GM21619 (cell line): Measurements from ENCODE around the gene TBXAS1.

Source experiments
- ATAC-seq: cut with Tn5 transposase; IDR thresholded peaks from one replicate; pipeline ENCODE4 v1.9.1; 2021; ENCODE audit not compliant: unreplicated experiment

Gene TBXAS1

GRCh38 chr7:139829025-139829774 lies at the start of gene TBXAS1:
TBXAS1 (plus strand) TSS chr7:139829264; CDS start chr7:139829391, 127 bp downstream.
- ATAC-seq: no peak

GRCh38 chr7:139782932-139783331 lies 46.1 kb upstream of the TBXAS1 start:
- ATAC-seq: no peak

- no peak for ATAC-seq
Observed at GRCh38 chr7:139783647-139784385, 45.2 kb upstream of the TBXAS1 start.

- ATAC-seq: no peak
Observed at GRCh38 chr7:139784648-139785047, 44.4 kb upstream of the TBXAS1 start.

- ATAC-seq: no peak
Observed at GRCh38 chr7:139791316-139791715, 37.7 kb upstream of the TBXAS1 start.

DNA sequence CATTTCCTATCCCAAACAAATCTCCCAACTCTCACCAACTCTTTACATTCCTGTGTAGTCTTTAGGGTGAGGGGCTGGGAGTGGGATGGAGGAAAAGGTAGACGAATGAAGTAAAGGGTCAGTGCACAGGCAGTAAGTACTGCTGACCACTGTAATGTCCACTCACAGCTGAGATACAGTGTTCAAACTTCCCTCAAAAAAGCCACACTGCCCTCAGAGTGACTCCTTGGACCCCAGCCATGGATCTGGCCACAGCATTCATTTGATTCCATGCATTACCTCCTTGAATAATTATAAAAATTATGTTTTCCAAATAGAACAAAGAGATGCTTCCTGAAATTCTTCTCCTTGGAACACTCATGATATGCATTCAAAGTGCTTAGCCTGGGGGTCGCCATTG lies 31.5 kb upstream of the TBXAS1 start:
- no peak for ATAC-seq

DNA sequence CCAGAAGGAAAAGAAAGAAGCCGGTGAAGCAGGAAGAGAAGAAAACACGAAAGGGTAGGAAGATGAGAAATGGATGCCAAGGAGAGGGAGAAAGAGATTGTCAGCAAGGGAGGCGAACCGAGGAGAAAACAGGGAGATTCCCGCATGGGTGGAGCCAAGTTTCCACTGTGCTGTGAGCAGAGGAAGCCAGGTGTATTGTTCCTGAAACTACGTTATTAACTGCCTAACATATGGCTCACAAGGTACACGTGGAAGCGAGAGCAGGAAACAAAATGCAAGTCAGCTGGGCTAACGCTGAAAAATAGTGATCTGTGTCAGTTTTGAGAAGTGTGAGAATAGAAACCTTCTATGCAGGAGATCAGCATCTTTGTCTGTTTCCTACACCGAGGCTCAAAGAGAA lies 30.8 kb upstream of the TBXAS1 start:
- ATAC-seq: peak; percentile 85

GRCh38 chr7:139798892-139799291 lies 30.2 kb upstream of the TBXAS1 start:
- ATAC-seq: no peak

DNA sequence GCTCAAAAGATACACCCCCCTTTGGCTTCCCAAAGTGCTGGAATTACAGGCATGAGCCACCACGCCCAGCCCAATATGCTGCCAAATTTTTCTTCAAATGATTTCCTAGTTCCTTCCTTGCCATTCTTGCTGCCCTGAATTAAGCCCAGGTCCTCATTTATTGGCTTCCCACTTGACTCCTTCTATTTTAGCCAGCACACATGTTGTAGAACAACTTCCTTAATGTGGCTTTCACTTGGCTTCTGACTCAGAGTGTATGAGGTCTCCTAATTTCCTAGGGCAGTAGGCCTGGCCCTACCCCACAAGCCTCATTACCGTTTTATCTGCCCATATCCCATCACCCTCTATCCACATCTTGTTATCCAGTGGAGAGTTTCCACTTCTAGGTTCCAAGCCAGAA lies 29.5 kb upstream of the TBXAS1 start:
- ATAC-seq: peak; percentile 52

DNA sequence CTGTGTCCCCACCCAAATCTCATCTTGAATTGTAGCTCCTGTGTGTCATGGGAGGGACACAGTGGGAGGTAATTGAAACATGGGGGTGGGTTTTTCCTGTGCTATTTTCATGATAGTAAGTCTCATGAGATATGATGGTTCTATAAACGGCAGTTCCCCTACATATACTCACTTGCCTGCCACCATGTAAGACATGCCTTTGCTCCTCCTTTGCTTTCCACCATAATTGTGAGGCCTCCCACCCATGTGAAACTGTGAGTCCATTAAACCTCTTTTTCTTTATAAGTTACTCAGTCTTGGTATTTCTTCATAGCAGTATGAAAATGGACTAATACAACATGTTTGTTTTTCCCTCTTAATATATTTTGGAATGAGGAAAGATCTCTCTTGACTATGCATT lies 24.5 kb upstream of the TBXAS1 start:
- ATAC-seq: no peak

DNA sequence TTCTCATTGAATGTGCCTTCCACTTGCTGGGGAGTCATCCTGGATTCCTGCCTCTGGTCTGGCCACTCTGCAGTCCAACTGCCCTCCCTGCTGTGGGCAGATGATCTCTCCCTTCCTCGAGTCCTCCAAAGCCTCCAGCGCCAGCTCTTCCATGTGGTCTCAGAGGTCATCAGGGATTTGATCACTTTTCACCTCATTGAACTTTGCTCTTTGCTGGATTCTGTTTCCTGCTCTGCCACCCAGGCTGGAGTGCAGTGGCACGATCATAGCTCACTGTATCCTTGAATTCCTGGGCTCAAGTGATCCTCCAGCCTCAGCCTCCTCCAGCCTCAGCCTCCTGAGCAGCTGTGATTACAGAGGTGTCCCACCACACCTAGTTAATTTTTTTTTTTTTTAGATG lies 22.1 kb upstream of the TBXAS1 start:
- no peak for ATAC-seq

DNA sequence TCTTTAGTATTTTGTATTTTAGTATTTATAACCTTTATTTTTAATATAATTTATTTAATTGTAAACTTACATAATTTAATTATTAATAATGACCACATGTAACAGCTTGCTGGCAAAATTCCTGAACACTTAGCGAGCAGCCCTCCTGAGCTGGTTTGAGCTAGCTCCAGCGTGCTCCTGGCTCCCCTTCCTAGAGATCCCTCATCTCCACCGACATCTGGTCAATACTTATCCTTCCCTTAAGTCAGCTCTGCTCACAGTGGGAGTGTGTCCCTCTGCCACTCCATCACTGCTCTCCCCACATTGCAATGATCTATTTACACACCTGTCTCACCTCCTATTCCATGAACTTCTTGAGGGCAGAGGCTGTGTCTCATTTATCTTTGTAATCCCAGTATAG lies 20.6 kb upstream of the TBXAS1 start:
- no peak for ATAC-seq

DNA sequence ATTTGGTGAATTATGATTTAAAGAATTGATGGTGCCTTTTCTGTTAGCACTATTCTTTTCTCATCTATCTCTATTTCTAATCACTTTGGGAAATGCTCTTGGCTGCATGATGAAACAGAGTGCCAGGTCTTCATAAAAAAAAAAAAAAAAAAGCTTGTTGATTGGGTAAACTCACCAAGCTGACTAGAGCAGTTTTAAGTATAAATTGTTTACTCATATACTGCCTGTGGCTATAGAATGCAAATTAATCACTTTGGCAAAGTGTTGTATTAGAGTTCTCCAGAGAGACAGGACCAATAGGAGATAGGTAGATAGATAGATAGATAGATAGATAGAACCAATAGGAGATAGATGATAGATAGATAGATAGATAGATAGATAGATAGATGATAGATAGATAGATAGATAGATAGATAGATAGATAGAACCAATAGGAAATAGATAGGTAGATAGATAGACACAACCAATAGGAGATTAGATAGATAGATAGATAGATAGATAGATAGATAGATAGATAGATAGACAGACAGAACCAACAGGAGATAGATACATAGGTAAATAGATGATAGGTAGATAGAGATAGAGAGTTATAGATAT lies 20.1 kb upstream of the TBXAS1 start:
- ATAC-seq: no peak

DNA sequence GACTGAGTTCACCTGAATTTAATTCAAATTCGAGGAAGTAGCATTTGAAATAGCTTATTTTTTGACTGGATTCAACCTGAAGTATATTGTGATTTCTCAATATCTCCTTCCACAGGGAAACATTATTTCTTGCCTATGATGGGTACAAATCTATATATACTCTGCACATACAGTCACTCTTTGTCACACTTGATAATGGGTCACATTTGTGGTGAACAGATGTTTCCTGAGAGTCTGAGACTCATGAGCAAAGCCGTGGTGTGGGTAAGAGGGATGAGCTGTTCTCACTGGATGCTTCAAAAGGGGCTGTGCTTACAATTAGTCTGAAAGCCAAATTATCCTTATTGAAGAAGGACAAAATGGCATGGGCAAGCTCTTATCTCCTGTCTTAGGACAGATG lies 18.0 kb upstream of the TBXAS1 start:
- no peak for ATAC-seq

GRCh38 chr7:139813151-139813550 lies 15.9 kb upstream of the TBXAS1 start:
- ATAC-seq: no peak

DNA sequence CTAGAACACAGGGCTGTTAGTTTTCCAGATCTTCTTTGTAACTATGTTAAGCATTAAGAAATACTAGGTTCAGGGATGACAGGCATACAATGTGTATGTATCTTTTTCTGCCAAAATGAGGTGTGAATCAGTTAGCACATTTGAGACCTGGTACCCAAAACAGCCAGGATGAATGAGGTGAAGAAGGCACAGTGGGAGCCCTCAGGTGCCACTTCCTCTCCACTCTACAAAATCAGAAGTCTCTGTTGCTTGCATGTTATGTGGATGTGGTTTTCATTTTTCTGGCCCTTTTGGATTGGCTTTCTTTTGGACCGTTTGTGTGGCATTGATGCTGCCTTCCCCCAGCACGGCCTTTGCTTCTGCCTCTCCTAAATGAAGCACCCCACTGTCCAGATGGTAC lies 15.4 kb upstream of the TBXAS1 start:
- ATAC-seq: no peak

GRCh38 chr7:139817249-139817648 lies 11.8 kb upstream of the TBXAS1 start:
- ATAC-seq: no peak

DNA sequence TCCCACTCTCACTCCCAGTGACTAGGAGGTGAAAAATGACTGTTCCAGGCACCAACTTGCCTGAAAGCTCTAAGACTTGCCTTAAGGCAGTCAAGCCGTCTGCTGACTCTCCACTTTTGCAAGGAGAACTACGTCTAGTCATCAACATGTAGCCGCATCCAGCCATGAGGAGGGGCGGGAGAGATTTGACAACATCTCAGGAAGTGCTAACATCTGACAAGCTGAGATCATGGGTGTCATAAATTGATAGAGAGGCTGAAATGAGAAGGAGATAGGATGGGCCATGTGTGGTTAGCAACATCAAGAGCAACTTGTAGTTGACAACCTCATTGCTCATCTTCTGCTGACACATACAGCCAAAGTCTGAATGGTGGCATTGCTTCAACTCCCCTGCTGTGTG lies 9.0 kb upstream of the TBXAS1 start:
- ATAC-seq: no peak

DNA sequence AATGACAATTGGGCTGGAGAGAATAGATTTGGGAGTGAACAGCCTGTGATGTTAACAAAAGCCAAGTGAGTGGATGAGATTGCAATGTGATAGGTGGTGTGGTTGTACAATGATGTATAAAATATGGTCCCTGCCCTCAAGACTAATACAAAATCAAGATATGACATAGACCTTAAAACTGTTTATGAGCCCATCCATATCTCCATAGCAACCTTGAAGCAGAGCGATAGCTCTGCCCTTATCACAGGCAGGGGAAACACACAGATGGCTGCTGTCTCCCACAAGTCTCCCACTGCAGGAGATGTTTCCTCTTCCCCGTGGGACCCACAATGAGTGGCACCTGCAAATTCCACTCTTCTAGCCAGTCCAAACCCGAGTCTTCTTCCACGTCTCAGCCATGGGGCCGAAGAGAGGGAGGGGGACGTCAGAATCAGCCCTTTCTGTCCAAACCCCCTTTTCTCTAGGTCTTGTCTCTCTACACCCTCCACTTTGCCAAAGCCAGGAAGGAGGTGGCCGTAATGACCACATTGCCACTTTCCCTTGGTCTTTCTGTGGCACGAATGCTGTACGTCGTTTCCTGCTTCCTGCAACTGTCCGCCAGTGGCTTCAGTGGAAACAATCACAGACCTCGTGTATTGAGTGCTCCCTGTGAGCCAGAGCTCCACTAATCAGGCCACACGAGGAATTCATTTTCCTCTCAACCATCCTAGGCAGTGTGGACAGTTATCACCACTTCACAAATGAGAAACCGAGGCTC lies 7.5 kb upstream of the TBXAS1 start:
- no peak for ATAC-seq

- no peak for ATAC-seq
Observed at GRCh38 chr7:139822855-139823254, 6.2 kb upstream of the TBXAS1 start.

DNA sequence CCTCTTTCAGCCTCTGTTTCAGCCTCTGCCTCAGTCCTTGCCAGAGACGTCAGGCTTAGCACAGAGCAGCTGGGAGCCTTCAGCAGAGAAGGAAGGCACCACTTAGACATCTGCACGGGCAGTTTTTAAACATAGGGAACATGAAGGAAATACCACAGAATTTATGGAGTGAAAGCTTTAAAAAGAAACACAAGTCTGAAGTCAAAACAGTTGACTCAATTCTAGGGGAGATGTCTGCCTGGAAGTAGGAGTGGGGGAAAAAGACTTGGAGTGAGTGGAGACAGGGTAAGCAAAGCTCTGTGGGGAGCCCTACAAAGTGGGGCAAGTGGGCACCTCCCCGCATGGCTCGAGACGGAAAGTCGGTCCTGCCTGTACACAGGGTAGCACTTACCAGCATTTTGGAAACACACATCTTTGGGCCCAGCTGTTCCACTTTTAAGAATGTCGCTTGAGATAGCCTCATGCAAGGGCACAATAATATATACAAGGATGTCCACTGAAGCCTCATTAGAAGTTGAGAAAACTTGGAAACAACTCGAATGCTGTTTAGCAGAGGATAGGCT lies 5.0 kb upstream of the TBXAS1 start:
- no peak for ATAC-seq
